DOHH2 (cell line): ENCODE measurements around the gene TXNDC2.

Experiments used
- H3F3A ChIP-seq: fragments of 200-600 bp; sonication (generic), shearing (Covaris generic); 2 replicates; pipeline ENCODE4 v1.6.0; 2016; ENCODE audit warnings: antibody characterized with exemption, mild to moderate bottlenecking; ENCODE audit not compliant: control insufficient read depth, insufficient read depth
- H3K27ac ChIP-seq: fragments of 200-600 bp; sonication (generic); 2 replicates; pipeline ENCODE4 v1.5.1; 2014; ENCODE audit warnings: low read depth, mild to moderate bottlenecking, low read length, moderate library complexity
- H3K27me3 ChIP-seq: fragments of 200-600 bp; sonication (generic); 2 replicates; pipeline ENCODE4 v1.6.1; 2014; ENCODE audit warnings: mild to moderate bottlenecking, low read length, mixed read lengths; ENCODE audit not compliant: control insufficient read depth
- H3K36me3 ChIP-seq: fragments of 200-600 bp; sonication (generic); 2 replicates; pipeline ENCODE4 v1.6.1; 2014; ENCODE audit warnings: mild to moderate bottlenecking, low read length, moderate library complexity, mixed read lengths; ENCODE audit not compliant: control insufficient read depth
- H3K4me1 ChIP-seq: fragments of 200-600 bp; sonication (generic); 2 replicates; pipeline ENCODE4 v1.6.1; 2014; ENCODE audit warnings: mild to moderate bottlenecking, low read length, mixed read lengths; ENCODE audit not compliant: control insufficient read depth
- H3K4me2 ChIP-seq: fragments of 200-600 bp; sonication (generic); 2 replicates; pipeline ENCODE4 v1.6.0; 2014; ENCODE audit warnings: mild to moderate bottlenecking, low read length, moderate library complexity
- H3K4me3 ChIP-seq: fragments of 200-600 bp; sonication (generic); 2 replicates; pipeline ENCODE4 v1.5.1; 2014; ENCODE audit warnings: mild to moderate bottlenecking, low read length, mixed read lengths
- H3K79me2 ChIP-seq: fragments of 200-600 bp; sonication (generic); 2 replicates; pipeline ENCODE4 v1.6.1; 2014; ENCODE audit warnings: mild to moderate bottlenecking, low read length, mixed read lengths; ENCODE audit not compliant: control insufficient read depth
- H3K9me2 ChIP-seq: fragments of 200-600 bp; sonication (generic); replicated peaks from 2 replicates; pipeline ENCODE4 v1.6.1; 2014; ENCODE audit warnings: mild to moderate bottlenecking, low read length, mixed read lengths; ENCODE audit not compliant: control insufficient read depth
- H3K9me3 ChIP-seq: fragments of 200-600 bp; sonication (generic); 2 replicates; pipeline ENCODE4 v1.6.1; 2014; ENCODE audit warnings: antibody characterized with exemption, low read length, mixed read lengths; ENCODE audit not compliant: control insufficient read depth, insufficient read depth
- H4K20me1 ChIP-seq: fragments of 200-600 bp; sonication (generic); 2 replicates; pipeline ENCODE4 v1.6.0; 2014; ENCODE audit warnings: low read depth, mild to moderate bottlenecking, antibody characterized with exemption, low read length, moderate library complexity; ENCODE audit not compliant: control insufficient read depth, insufficient read depth
- EZH2phosphoT487 ChIP-seq: fragments of 200-600 bp; sonication (generic); IDR thresholded peaks from 2 replicates; pipeline ENCODE4 v1.6.1; 2017; ENCODE audit warnings: borderline replicate concordance, mild to moderate bottlenecking, antibody characterized with exemption, low read length, moderate library complexity, mixed read lengths
- TF ChIP-seq, protein P1 (sequence below): fragments of 200-600 bp; sonication (generic); IDR thresholded peaks from one replicate; pipeline ENCODE4 v1.5.1; 2014; ENCODE audit warnings: antibody characterized with exemption, mild to moderate bottlenecking, low read depth, low read length; ENCODE audit not compliant: poor library complexity, severe bottlenecking

Gene TXNDC2

DNA sequence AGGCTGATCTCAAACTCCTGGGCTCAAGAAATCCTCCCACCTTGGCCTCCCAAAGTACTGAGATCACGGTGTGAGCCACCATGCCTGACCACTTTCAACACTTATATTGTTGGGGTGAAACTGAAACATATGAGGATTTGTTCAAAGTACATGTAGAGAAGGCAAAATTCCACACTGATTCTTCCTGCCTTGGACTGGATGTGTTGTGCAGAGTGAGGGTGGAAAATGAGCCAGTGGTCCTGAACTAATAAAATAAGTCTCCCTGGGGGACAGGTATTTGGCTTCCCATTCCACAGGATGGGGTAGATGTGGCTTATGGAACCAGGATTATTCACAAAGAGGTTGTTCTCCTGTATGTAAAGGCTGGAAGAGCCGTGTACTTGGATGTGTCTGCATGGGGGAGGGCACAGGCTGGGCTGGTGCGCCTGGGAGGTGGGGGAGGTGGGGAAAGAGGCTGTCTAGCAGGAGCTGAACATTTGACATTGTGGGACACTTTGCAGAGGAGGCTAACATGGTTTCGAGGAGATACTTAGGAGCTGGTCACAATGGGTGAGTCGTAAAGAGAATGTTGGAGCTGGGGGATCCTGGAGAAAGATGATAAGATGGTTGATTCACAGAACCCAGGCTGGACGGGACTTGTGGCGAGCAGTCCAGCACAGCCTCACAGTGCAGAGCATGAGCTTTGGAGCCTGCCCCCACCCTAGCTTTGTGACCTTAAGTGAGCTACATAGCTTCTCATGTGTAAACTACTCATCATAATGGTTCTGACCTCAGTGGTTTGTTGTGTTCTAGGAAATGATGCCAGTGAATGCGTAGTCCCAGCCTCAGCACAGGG is at the start of gene TXNDC2:
Gene TXNDC2 (plus strand): TSS at position 804 of the 835 bp plus-strand sequence. CDS start 708 bp downstream, outside the sequence.
- Histone ChIP-seq H3K4me2 (no peak within 1 kb of the TSS), H3K27ac (no peak within 1 kb of the TSS), H3K27me3 (no peaks in the 10 kb centered on the region), H3K9me2 (no peaks in the 10 kb centered on the region), H3K36me3 (no peaks in the 10 kb centered on the region), H3K79me2 (no peaks in the 10 kb centered on the region), H3K4me3 (no peak within 1 kb of the TSS), H4K20me1 (no peaks in the 10 kb centered on the region), H3F3A (no peaks in the 10 kb centered on the region), H3K9me3 (no peaks in the 10 kb centered on the region), H3K4me1 (no peaks in the 10 kb centered on the region)
- TF ChIP-seq EZH2phosphoT487, result no peak
- TF ChIP-seq, protein P1, sequence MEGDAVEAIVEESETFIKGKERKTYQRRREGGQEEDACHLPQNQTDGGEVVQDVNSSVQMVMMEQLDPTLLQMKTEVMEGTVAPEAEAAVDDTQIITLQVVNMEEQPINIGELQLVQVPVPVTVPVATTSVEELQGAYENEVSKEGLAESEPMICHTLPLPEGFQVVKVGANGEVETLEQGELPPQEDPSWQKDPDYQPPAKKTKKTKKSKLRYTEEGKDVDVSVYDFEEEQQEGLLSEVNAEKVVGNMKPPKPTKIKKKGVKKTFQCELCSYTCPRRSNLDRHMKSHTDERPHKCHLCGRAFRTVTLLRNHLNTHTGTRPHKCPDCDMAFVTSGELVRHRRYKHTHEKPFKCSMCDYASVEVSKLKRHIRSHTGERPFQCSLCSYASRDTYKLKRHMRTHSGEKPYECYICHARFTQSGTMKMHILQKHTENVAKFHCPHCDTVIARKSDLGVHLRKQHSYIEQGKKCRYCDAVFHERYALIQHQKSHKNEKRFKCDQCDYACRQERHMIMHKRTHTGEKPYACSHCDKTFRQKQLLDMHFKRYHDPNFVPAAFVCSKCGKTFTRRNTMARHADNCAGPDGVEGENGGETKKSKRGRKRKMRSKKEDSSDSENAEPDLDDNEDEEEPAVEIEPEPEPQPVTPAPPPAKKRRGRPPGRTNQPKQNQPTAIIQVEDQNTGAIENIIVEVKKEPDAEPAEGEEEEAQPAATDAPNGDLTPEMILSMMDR, result no peak

DNA sequence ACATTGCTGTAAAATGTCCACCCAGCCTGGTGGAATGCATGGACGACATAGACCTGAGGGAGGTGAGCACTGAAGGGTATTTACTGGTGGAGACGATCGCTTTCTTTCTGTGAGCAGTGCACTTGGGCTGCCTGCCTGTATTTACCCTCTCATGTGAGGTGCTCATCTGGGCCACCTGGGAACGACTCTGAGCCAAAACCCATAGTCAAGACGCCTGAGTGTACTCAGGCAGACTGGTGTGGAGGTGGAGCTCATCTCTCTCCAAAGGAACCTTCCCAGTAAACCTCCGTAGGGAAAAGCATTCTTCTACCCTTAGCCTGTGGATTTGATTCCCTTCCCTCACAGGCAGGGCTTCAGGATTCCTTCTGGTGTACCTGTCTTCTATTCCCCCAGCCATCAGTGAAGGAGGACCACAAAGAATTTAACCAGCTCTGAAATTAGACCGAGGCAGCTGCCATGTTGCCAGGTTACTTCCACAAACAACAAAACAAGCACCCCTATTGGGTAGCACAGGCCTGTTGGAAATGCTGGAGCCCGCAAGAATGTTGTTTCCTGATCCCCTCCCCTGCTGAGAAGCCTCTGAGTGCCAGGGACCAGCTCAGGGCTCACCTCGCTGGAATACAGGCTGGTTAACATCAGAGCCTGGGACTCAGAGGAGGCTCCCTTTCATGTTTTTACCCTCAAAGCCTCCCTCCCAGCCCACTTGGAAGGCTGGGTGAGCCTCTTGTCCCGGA is 47.5 kb upstream of the TXNDC2 start:
- TF ChIP-seq, protein P1, result no peak
- TF ChIP-seq EZH2phosphoT487, result no peak
- H3F3A ChIP-seq, result no peaks in the 10 kb centered on the region
- H3K4me3 ChIP-seq, result no peak overlapping the region
- H3K4me2 ChIP-seq, result no peak overlapping the region
- H3K27me3 ChIP-seq, result no peaks in the 10 kb centered on the region
- H3K9me2 ChIP-seq, result no peaks in the 10 kb centered on the region
- H3K79me2 ChIP-seq, result no peaks in the 10 kb centered on the region
- no peaks in the 10 kb centered on the region for H3K36me3 ChIP-seq
- no peaks in the 10 kb centered on the region for H4K20me1 ChIP-seq
- H3K27ac ChIP-seq, result no peak overlapping the region
- H3K4me1 ChIP-seq, result no peaks in the 10 kb centered on the region
- no peaks in the 10 kb centered on the region for H3K9me3 ChIP-seq

DNA sequence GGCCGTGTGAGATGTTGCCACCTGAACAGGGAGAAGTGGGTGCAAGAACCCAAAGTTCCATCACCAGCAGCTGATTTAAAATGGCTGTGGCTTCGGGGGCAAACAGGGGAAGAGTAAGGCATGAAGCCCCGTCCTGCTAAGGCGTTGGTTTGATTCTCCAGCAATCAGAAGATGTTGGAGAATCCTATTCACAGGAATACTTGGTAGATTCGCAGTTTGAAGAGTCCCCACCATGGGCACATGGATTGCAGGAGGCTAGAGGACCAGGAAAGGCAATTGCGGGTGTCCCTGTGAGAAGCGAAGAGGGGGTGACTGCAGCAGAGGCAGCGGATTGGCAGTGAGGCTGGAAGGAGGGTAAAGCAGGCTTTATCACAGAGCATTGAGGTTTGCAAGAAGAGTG is 46.6 kb upstream of the TXNDC2 start:
- H3K27ac ChIP-seq, result no peak overlapping the region
- no peaks in the 10 kb centered on the region for H3K27me3 ChIP-seq
- no peaks in the 10 kb centered on the region for H3K4me1 ChIP-seq
- H3K4me3 ChIP-seq, result no peak overlapping the region
- TF ChIP-seq, protein P1, result no peak
- TF ChIP-seq EZH2phosphoT487, result no peak
- H4K20me1 ChIP-seq, result no peaks in the 10 kb centered on the region
- no peaks in the 10 kb centered on the region for H3K9me3 ChIP-seq
- H3F3A ChIP-seq, result no peaks in the 10 kb centered on the region
- no peaks in the 10 kb centered on the region for H3K9me2 ChIP-seq
- H3K4me2 ChIP-seq, result no peak overlapping the region
- H3K79me2 ChIP-seq, result no peaks in the 10 kb centered on the region
- no peaks in the 10 kb centered on the region for H3K36me3 ChIP-seq
